Daoy (cell line): ENCODE data around the gene MINDY3. TPM values are rescaled to one million over a fixed set of nuclear protein-coding genes. Genes with fewer than 3 reads are reported as not detected.
"Not testable (repeated sequence)": the region's sequence is repeated elsewhere in the genome, so short reads cannot be mapped to it uniquely, and the experiment has no call there.

Source experiments
- DNase-seq: peaks from one replicate; pipeline ENCODE4 v3.0.0-alpha.2; 2015; ENCODE audit warnings: low read depth
- total RNA-seq: library from RNA; depleted of rRNA; stranded (reverse); fragments of >200 nt; shearing (Covaris generic); gene quantifications from 2 replicates; pipeline ENCODE4 v1.2.3, GENCODE V29; 2014

The MINDY3 gene
- total RNA-seq, 1 experiment from 2014 or later, result 24.7 TPM

DNA sequence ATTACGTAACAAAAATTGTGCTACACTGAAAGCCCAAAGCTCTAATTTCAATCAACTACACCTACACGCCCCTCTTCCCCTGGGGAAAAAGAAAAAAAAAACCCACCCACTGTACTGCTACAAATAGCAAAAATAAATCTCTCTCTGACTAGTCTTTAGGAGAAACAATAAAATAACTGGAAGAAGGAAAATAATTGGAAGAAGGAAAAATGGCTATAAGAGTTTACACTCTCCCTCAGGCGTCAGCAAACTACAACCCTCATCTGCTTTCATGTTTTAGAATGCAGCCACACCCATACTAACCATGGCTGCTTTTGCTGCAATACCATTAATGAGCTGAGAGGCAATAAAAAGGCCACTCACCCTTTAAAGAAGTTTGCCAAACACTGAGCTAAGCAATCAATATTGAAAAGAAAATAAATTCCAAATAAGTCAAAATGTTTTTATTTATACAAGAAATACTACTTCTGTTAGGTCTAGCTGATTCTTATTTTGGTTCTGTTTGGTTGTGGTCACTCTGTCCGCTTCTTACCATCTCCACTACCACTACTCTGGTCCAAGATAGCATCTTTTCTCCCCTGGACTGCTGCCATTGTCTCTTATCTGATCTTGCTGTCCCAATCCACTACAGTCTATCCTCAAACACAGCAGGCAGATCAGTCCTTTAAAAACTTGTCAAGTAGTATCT lies 3.8 kb downstream of the MINDY3 start:
- DNase-seq, result no peak

DNA sequence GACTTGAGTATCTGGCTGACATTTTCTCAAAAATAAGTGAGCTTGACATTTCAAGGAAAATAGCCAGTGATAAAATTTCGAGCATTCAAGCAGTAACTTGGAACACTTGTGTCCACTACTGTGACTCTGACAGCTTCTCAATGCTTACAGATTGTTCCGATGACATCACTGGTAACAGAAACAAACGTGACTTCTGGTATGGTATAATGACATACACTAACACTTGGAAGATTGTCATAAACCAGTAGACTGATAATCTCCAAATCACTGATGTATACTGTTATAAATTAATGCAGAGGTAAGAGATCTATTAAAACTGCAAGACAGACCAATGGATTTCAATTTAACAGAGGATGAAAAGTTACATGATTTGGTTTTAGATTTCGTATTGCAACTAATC lies 6.5 kb downstream of the MINDY3 start:
- no peak for DNase-seq

DNA sequence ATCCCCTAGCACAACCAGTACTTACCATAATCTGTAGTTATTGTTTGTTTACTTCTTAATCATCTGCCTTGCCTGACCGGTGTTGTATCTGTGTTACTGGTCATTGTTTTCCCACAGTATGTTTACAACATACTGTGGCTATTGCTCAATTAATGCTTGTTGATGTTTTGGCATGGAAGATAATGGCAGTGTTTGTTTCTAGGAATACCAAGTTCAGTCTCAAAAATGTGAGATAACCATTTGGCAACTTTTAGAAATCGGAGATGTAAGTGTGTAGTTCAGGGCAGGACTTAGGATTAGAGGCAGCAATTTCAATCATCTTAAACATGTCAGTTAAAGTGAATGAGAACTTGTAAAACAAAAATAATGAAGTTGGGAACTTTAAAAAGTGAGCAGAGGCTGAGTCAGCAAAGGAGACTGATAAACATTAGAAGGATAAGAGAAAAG lies 8.2 kb downstream of the MINDY3 start:
- DNase-seq, result no peak

DNA sequence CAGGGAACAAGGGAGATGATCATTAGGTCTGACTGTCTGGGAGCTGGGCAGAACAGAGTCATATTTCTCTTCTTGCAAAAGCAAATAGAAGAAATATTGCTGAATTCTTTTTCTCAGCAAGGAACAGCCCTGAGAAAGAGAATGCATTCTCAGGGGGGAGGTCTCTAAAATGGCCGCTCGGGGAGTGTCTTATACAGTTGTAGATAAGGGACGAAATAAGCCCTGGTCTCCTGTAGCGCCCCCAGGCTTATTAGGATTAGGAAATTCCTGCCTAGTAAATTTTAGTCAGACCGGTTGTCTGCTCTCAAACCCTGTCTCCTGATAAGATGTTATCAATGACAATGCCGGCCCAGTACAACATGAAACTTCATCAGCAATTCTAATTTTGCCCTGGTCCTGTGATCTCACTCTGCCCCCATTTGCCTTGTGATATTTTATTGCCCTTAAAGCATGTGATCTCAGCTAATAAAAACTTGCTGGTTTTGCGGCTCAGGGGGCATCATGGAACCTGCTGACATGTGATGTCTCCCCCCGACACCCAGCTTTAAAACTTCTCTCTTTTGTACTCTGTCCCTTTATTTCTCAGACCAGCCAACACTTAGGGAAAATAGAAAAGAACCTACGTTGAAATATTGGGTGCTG lies 9.8 kb downstream of the MINDY3 start:
- DNase-seq, result not testable (repeated sequence)

DNA sequence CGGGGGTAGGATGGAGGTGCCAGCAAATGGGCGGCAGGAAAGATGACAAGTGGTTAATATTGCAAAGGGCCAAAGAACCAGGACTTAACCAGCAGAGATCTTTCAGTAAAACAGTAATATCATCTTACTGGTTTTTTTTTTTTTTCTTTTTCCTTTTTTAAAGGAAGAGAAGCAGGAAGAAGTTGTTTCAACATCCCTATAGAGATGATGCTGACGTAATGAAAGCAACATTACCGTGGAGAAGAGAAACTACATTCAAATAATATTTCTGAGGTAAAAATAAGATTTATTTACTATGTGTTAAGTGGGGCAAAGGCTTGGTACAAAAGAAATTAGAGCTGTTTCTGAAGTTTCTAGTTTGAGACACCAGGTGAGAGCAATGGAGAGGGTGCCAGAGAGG lies 11.0 kb downstream of the MINDY3 start:
- DNase-seq, result no peak

DNA sequence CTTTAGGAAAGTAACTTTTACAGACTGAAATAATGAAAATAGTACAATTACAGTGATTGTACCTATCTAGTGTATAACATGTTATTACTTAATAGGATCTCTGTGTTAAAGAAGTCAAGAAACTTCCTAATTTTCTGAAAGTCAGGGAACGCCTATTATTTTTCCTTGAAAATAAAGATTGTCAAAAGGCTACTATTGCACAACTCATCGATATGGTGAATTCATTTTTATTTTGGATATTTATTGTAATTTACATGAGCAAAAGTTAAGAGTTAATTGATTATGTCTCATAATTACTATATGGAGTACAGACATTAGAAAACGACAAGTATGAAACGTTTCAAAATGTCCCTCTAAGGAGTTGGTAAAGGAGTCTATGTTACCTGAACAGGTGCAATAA lies 12.8 kb downstream of the MINDY3 start:
- DNase-seq, result no peak

DNA sequence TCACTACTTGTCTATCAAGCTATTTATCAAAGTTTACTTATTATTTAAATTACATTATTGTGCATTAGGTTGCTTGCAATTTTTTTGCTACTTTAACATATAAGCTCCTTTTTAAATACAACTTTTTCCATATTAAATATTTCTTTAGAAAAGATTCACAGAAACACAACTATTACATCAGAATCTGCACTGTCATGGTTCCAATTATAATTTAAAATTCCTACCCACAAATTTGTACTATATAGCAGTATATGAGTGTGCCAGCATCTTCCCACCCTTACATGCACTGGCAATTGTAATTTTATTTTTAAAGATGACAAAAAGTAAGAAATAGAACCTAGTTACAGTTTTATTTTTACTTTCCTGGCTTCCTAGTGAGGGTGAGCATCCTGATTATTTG lies 15.8 kb downstream of the MINDY3 start:
- DNase-seq, result no peak

DNA sequence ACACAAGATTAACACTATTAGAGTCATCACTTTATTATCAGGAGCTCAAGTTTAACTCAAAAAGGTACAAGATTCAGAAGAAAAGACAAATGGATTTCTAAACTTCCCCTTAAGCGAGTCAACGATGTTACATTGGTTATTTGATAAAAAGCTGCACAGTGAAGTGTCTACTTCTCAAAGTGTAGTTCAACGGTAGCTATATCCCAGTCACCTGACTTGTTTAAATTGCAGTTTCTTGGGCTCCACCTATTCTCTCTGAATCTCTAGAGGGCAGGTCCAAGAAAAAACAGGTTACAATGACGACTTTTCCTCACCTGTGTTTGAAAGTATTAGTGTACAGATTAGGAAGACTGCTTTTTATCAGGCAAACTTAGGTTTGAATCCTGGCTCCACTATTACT lies 16.6 kb downstream of the MINDY3 start:
- no peak for DNase-seq

DNA sequence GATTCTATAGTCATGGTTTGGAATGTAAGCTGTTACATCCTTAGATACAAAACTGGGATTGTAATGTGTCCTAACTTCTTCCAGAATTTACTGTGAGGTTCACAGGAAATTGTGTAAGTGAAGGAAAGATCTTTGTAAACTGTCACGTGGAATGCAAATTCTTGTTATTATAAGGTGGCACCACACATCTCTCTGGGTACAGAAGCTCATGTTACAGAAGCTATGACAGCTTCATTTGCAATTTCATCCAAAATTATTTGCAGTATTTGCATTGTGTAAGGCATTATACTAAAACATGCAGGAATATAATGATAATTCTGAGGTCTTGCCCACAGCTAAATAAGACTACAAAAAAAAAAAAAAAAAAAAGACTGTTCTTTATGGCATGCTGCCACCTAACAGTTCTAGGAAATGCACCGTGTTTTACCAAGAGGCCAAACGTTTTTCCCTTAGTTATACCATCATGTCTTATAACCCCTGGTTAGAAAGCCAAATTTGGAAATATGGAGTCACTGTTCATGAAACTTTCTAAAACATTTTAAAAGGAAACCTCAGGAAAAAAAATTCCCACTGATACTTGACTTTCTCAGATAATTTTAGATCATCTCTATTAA lies 17.6 kb downstream of the MINDY3 start:
- no peak for DNase-seq

DNA sequence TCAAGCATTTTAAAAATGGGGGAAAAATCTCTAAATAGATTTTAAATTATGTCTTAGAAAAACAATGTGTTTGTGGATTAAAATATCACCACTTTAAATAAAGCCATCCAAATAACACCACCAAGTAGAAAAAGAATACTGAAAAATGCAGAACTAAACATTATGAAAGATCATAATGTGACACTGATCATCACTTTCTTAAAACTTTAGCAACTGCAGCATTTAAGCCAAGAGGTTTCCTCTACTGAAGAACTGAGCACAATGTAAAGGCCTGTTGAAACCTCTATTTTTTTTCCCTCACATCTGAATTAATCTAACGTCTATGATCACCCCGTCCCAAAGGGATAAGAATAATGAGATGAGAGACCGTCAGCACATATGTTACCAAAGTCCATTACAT lies 18.6 kb downstream of the MINDY3 start:
- no peak for DNase-seq

DNA sequence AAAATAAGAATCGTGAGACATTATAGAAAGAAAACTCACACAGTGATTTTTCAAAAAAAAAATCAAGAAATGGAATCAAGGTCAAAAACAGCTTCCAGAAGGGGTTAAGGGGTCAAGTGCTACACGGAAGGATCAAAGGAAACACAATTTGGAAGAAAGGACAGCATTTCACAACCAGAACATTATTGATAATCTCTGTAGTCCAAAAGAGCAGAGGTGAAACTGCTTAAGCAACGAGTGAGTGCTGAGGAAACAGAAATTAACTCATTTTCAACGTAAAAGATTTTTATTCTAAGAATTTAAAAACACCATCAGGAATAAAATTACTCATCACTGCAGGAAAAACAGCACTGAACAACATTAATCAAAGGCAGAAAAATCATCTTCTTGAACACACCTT lies 23.5 kb downstream of the MINDY3 start:
- DNase-seq, result no peak

DNA sequence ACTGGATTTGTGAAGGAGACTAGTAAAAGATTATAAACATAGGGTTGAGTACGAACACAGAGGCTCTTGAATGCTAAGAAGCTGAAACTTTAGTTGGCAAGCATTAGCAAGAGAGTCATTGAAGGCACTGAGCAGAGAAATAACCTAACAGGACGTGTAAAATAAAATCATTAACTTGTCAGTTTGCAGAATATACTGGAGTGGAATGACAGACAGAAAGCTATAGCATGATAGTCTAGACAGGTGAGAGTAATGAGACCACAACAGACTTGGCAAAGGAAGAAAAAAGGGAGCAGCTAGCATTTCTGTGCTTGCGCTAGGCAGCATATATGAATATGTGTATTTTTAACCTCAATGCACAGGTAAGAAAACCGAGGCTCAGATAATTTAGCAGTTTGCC lies 30.8 kb downstream of the MINDY3 start:
- DNase-seq, result no peak

DNA sequence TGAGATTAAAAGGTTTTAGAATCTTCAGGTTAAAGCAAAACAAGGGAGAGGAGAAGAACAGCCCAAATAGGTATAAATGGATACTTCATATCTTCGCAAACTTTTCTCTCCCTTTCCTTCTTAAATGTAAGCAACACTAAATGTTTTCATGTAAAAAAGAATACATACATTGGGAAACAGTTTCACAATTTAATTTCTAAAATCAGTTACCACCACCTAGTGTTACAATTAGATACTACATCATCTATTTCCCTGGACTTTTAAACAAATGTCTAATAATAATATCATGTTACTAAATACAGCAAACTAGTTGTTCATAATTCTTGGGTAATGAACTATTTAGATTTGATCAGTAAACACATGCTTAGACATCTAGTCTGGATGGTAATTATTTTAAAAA lies 35.8 kb downstream of the MINDY3 start:
- no peak for DNase-seq

DNA sequence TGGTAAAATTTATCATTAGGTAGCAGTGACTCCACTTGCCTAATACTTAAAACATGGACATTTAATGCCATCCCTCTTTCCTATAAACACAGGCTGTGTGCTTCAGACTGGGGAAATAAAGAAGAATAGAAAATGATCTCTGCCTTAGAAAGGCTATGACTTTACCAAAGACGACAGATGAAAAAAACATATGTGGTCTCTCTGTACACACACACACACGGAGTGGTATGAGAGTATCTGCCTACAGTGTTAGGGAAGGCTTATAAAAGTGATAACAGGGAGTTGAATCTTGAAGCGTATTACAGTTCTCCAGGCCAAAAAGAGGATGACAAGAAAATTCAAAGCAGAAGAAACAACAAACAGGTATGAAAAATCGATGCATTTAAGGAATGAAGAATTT lies 38.2 kb downstream of the MINDY3 start:
- no peak for DNase-seq

DNA sequence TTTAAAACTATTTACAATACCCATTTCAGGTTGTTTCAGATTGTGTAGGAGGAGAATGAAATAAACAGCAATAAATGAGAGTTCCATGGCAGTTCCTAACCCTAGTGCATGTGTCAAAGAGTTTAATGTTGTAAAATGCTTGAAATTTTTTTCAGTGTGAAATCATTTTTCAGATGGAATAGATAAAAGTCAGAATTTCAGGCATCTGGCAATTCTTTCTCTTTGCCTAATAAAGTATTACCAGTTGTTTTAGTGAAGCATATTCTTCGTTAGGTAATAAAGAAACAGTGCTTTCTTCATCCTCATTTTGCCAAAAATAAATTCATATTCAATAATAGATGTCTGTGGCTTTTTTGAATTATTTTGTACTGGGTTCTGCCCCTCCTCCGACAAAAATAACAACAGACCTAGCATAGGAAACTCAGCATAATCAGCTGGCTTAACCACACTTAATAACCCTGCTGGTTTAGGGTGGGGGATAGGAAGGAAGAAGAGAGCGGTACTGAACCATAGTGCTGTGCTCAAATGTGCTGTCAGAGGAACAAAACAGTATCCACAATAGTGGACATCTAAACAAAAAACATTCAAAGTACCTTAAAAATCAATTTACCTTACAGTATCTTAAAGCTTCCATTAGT lies 39.1 kb downstream of the MINDY3 start:
- DNase-seq, result no peak

DNA sequence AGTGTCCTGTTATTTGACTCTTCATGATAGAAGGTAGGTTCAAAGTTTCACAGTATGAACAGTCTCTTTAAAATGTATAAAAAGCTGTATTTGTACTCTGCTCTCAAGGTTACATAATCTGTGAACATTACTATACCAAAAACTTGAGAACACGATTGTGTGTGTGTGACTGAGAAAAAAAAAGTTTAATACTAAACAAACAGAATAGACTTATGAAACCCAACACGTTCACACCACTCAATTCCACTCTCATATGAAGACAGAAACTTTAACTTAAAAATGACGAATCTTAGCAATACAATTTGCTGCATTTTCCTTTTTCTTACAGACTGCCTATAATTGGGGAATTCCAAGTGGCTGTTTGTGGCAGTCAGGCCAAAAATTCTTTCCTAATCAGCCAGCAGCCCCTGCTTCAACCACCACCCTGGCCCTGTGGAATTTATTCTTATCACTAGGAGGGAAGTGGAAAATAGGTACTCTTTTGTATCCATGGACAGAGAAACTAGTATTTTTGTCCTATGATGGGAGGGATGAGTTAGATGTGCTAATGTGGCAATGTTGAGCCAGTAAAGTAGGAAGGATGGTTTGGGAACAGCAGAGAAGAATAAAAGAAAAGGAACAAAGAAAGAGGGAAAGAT lies 42.8 kb downstream of the MINDY3 start:
- DNase-seq, result no peak

DNA sequence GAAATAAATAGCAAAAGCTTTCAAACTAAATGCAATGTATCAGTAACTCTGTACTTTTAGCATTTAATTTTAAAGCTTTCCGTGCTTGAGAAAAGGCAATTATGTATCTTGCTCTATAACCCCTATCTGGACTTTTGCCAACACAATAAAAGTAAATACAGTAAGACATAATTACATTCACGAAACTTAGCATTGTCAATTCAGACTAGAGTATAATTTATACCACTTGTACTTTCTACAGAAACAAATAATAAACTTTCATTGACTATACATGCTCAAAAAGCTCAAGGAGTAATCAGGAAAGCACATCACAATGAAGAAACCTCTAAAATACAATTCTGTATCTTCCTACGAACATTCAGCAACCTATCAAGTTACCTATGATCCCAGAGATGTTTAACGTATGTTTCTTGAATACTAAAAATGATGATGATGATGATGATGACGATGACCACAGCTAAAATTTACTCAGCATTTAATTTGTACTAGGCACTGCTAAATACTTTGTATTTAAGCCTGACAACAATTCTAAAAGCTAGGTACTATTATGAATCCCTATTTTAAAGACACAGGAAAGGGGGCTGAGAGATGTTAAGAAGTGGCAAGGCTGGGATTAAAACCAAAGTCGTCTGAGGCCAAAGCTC lies 44.9 kb downstream of the MINDY3 start:
- no peak for DNase-seq

DNA sequence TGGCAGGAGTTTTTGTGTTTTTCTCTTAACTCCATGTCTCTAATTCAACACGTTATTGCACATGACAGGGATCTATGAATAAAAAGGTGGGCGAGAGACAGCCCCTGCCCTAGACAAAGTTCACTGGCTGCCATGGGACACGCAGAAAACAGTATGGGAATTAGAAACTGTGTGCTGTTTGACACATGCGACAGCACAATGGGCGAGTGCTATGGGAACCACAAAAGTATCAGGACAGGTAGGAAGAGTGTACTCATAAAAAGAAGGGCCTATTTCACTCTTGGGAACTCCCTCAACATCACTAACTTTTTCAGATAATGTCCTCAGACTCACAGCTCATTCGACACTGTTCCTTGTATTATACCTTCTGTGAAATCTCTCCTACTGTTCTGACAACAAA lies 45.7 kb downstream of the MINDY3 start:
- no peak for DNase-seq

DNA sequence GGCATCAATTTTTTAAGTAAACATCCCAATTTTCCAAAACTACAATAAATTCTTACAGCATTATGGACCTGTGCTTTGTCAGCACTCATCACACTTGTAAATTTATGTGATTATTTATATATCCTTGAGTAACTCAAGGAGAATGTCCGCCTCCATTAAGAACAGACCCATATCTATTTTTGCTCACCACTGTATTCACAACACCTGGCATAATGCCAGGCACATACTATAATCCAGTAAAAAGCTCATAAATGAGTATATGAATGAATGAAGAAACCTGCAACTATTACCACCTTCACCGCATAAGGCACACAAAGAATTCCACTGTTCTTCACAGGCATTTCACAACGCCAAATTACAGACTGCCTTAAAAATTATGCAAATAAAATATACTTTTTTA lies 46.9 kb downstream of the MINDY3 start:
- no peak for DNase-seq

DNA sequence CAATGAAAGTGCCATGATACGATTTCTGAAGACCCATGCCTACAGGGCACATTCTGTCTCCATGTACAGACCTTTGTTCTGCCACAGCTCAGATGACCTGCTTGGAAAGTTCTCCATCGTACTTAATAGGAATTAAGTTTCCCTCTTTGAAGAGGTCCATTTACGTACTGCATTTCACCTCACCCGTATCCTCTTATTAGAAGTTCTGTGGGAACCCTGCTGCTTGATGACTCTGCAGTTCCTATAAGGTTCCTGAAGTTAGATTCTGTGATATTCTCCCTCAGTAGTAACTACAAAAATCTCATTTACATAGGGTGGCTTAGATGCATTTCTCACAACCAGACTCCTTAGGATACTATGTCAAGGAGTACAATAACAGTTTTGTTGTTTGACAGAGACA lies 50.9 kb downstream of the MINDY3 start:
- DNase-seq, result no peak

DNA sequence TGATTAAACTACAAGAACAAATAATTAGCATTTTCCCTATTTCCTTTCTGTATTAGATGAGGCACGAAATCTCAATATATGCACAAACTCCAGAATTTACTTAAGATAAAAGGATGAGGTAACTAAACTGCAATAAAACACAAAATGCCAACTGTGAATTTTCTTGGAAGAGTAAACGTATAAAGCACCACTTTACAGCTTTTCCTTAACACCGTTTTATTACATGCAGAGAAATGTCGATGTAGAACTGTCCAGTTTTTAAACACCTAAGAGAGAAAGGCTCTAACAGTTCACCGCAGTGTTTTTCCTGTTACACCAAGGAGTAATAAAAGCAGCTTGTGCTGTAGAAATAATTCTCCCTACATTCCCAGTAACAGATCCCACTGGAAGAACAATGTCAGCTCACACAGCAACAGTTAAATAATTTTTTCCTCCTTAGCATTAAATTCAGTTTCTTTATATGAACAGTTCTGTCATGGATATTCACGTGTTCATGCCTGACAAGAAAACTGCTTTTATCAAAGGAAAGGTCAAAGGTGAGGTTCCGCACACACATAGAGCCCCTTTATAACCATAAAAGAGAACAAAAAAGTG lies 52.0 kb downstream of the MINDY3 start:
- DNase-seq, result no peak
